SU-DHL-6 (cell line): ENCODE data around the gene GTF3C1.

ENCODE experiments used
- EZH2phosphoT487 ChIP-seq: fragments of 200-600 bp; sonication (generic), shearing (Covaris generic); conservative IDR thresholded peaks from 2 replicates; pipeline ENCODE4 v1.6.1; 2018; ENCODE audit warnings: mild to moderate bottlenecking, antibody characterized with exemption, low read length, moderate library complexity, mixed read lengths
- TF ChIP-seq, protein P1 (sequence below): fragments of 200-600 bp; sonication (generic); IDR thresholded peaks from one replicate; pipeline ENCODE4 v1.5.1; 2017; ENCODE audit warnings: antibody characterized with exemption, mild to moderate bottlenecking, low read length, moderate library complexity; ENCODE audit not compliant: insufficient read depth, poor library complexity, severe bottlenecking

DNA sequence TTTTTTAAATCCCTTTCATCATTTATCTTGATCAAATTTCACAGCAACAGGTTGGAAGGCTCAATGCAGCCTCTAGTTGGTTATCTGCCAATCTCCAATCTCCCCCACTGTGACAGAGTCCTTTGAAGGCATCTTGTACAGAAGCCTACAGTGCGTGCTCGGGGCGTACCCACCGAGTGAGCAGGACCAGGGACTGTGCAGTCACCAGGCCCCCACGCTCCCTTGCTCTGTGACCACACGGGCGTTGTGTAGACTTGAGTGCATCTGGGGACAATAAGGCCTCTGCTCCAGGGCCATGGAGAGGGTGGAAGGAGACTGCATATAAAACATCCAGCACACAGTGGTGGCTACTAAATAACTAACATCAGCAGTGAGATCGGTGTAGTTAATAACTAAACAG is 63.4 kb downstream of the GTF3C1 start:
- TF ChIP-seq, protein P1, sequence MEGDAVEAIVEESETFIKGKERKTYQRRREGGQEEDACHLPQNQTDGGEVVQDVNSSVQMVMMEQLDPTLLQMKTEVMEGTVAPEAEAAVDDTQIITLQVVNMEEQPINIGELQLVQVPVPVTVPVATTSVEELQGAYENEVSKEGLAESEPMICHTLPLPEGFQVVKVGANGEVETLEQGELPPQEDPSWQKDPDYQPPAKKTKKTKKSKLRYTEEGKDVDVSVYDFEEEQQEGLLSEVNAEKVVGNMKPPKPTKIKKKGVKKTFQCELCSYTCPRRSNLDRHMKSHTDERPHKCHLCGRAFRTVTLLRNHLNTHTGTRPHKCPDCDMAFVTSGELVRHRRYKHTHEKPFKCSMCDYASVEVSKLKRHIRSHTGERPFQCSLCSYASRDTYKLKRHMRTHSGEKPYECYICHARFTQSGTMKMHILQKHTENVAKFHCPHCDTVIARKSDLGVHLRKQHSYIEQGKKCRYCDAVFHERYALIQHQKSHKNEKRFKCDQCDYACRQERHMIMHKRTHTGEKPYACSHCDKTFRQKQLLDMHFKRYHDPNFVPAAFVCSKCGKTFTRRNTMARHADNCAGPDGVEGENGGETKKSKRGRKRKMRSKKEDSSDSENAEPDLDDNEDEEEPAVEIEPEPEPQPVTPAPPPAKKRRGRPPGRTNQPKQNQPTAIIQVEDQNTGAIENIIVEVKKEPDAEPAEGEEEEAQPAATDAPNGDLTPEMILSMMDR = no peak
- no peak for TF ChIP-seq EZH2phosphoT487
